Astrocyte (in vitro differentiated cells and primary cell): ENCODE data around the gene PRKCG. TPM values are rescaled to one million over a fixed set of nuclear protein-coding genes. Genes with fewer than 3 reads are reported as not detected.

Experiments used
- DNase-seq: peaks from one replicate; pipeline ENCODE4 v3.0.0-alpha.2; 2010; ENCODE audit warnings: low read depth
- FAIRE-seq: peaks from 2 replicates; lab custom pipeline; 2011; peaks lifted over from hg19 to GRCh38; lab: Jason Lieb, UNC
- H2AFZ ChIP-seq: 2 replicates; pipeline ENCODE4 v1.6.0; 2012; ENCODE audit warnings: low read depth, low read length, inconsistent platforms
- H3K27ac ChIP-seq: 2 replicates; pipeline ENCODE4 v1.5.1; 2011; ENCODE audit warnings: low read depth, low read length, inconsistent platforms
- H3K27me3 ChIP-seq: 2 replicates; pipeline ENCODE4 v1.6.0; 2011; ENCODE audit warnings: low read length, inconsistent platforms; ENCODE audit not compliant: insufficient read depth
- H3K36me3 ChIP-seq: 2 replicates; pipeline ENCODE4 v1.5.1; 2011; ENCODE audit warnings: low read length, inconsistent platforms; ENCODE audit not compliant: insufficient read depth
- H3K4me1 ChIP-seq: 2 replicates; pipeline ENCODE4 v1.5.1; 2011; ENCODE audit warnings: low read length, inconsistent platforms; ENCODE audit not compliant: insufficient read depth
- H3K4me2 ChIP-seq: 2 replicates; pipeline ENCODE4 v1.6.0; 2012; ENCODE audit warnings: low read length, inconsistent platforms
- H3K4me3 ChIP-seq: 2 replicates; pipeline ENCODE4 v1.5.1; 2011; ENCODE audit warnings: low read depth, mild to moderate bottlenecking, low read length, inconsistent platforms; ENCODE audit not compliant: insufficient read depth
- H3K79me2 ChIP-seq: 2 replicates; pipeline ENCODE4 v1.6.0; 2012; ENCODE audit warnings: mild to moderate bottlenecking, low read length, inconsistent platforms; ENCODE audit not compliant: insufficient read depth
- H3K9ac ChIP-seq: 2 replicates; pipeline ENCODE4 v1.6.0; 2012; ENCODE audit warnings: mild to moderate bottlenecking, low read length, inconsistent platforms
- H3K9me3 ChIP-seq: 2 replicates; pipeline ENCODE4 v1.5.1; 2012; ENCODE audit warnings: low read depth, mild to moderate bottlenecking, low read length, inconsistent platforms; ENCODE audit not compliant: insufficient read depth
- H4K20me1 ChIP-seq: 2 replicates; pipeline ENCODE4 v1.6.0; 2012; ENCODE audit warnings: low read length, inconsistent platforms; ENCODE audit not compliant: insufficient read depth
- H3K27ac Mint-ChIP-seq: one replicate; pipeline ENCODE4 v1.8.0; 2021; ENCODE audit warnings: mild to moderate bottlenecking, mixed read lengths; ENCODE audit not compliant: unreplicated experiment
- H3K27me3 Mint-ChIP-seq: one replicate; pipeline ENCODE4 v1.8.0; 2021; ENCODE audit warnings: low read depth, mixed read lengths; ENCODE audit not compliant: unreplicated experiment
- H3K36me3 Mint-ChIP-seq: one replicate; pipeline ENCODE4 v1.8.0; 2021; ENCODE audit warnings: low read depth, mixed read lengths; ENCODE audit not compliant: unreplicated experiment
- H3K4me1 Mint-ChIP-seq: one replicate; pipeline ENCODE4 v1.8.0; 2021; ENCODE audit warnings: low read depth, mixed read lengths; ENCODE audit not compliant: unreplicated experiment
- H3K4me3 Mint-ChIP-seq: one replicate; pipeline ENCODE4 v1.8.0; 2021; ENCODE audit warnings: mild to moderate bottlenecking, moderate library complexity, mixed read lengths; ENCODE audit not compliant: unreplicated experiment
- H3K9me3 Mint-ChIP-seq: one replicate; pipeline ENCODE4 v1.8.0; 2021; ENCODE audit warnings: mild to moderate bottlenecking, mixed read lengths; ENCODE audit not compliant: unreplicated experiment
- CTCF ChIP-seq: IDR thresholded peaks from 2 replicates; pipeline ENCODE4 v1.5.1; 2011; ENCODE audit warnings: low read depth, mild to moderate bottlenecking, inconsistent platforms, low read length, moderate library complexity; ENCODE audit not compliant: insufficient read depth
- EZH2 ChIP-seq: IDR thresholded peaks from 2 replicates; pipeline ENCODE4 v1.6.1; 2012; ENCODE audit warnings: mild to moderate bottlenecking, low read length, inconsistent platforms; ENCODE audit not compliant: insufficient read depth
- total RNA-seq: library from RNA; stranded (reverse); gene quantifications from 2 replicates; pipeline ENCODE4 v1.2.1, GENCODE V29; 2021

Gene PRKCG
- total RNA-seq, 1 donor from 2014 or later, result 0.41 TPM

- Mint-ChIP-seq H3K27ac (peak overlapping the region; percentile 59), H3K27me3 (peaks cover 12% of the 10 kb centered on the region), H3K36me3 (peaks cover 17% of the 10 kb centered on the region), H3K4me3 (no peak overlapping the region), H3K9me3 (no peaks in the 10 kb centered on the region), H3K4me1 (peaks cover 2% of the 10 kb centered on the region)
- peak overlapping the region; percentile 65 for H3K4me3 ChIP-seq
- peak overlapping the region; percentile 80 for H3K9ac ChIP-seq
- FAIRE-seq, result no peak
- peaks cover 15% of the 10 kb centered on the region for H3K4me1 ChIP-seq
- no peak for TF ChIP-seq EZH2
- no peak for TF ChIP-seq CTCF
- peak; percentile 66 for DNase-seq
- H3K27me3 ChIP-seq, result peaks cover 40% of the 10 kb centered on the region
- peaks cover 4% of the 10 kb centered on the region for H3K36me3 ChIP-seq
- no peak overlapping the region for H3K27ac ChIP-seq
- peaks cover 2% of the 10 kb centered on the region for H3K79me2 ChIP-seq
- H3K9me3 ChIP-seq, result no peaks in the 10 kb centered on the region
- peak overlapping the region; percentile 92 for H3K4me2 ChIP-seq
- H2AFZ ChIP-seq, result peak overlapping the region; percentile 85
- peaks cover 27% of the 10 kb centered on the region for H4K20me1 ChIP-seq
Observed at GRCh38 chr19:53879140-53880081, 2.6 kb upstream of the PRKCG start.

GRCh38 chr19:53880711-53881481, 1.1 kb upstream of the PRKCG start:
- Histone ChIP-seq H4K20me1 (peaks cover 13% of the 10 kb centered on the region), H3K9me3 (no peaks in the 10 kb centered on the region), H3K27ac (no peak overlapping the region), H3K36me3 (peaks cover 3% of the 10 kb centered on the region), H3K79me2 (no peaks in the 10 kb centered on the region), H3K4me1 (peaks cover 15% of the 10 kb centered on the region), H3K27me3 (peaks cover 51% of the 10 kb centered on the region), H3K4me2 (peak overlapping the region; percentile 79), H3K9ac (peak overlapping the region; percentile 58), H2AFZ (no peak overlapping the region), H3K4me3 (no peak overlapping the region)
- H3K9me3 Mint-ChIP-seq, result no peaks in the 10 kb centered on the region
- H3K27ac Mint-ChIP-seq, result no peak overlapping the region
- TF ChIP-seq EZH2 (no peak), CTCF (no peak)
- FAIRE-seq (no peak), DNase-seq (no peak)
- H3K36me3 Mint-ChIP-seq, result peaks cover 12% of the 10 kb centered on the region
- H3K4me3 Mint-ChIP-seq, result no peak overlapping the region
- H3K27me3 Mint-ChIP-seq, result peaks cover 21% of the 10 kb centered on the region
- H3K4me1 Mint-ChIP-seq, result peaks cover 2% of the 10 kb centered on the region
